Heart right ventricle (tissue), 16 donors: Measurements from ENCODE around the gene PTPRN2. TPM values are rescaled to one million over a fixed set of nuclear protein-coding genes. Genes with fewer than 3 reads are reported as not detected.

Source experiments
- ATAC-seq, 8 donors: fragments of 200-7000 bp; cut with Tn5 transposase; one replicate each; pipeline ENCODE4 v1.9.1; 2020; ENCODE audit warnings: mild to moderate bottlenecking in 8 of 8, moderate library complexity in 8 of 8, moderate number of reproducible peaks in 1 of 8
- DNase-seq, 2 donors: peaks; one replicate each; pipeline ENCODE4 v3.0.0-alpha.2; 2020
- H3K27ac ChIP-seq, 10 donors: fragments of 200-600 bp; sonication (generic) in 2 of 10; one replicate each; pipeline versions ENCODE4 v1.5.0 to v1.8.0; 2020 to 2022; ENCODE audit warnings: mild to moderate bottlenecking in 3 of 10
- H3K27me3 ChIP-seq, 7 donors: fragments of 200-600 bp; one replicate each; pipeline ENCODE4 v1.8.0; 2021 to 2022; ENCODE audit warnings: mild to moderate bottlenecking in 2 of 7
- H3K36me3 ChIP-seq, 9 donors: fragments of 200-600 bp; sonication (generic) in 1 of 9; one replicate each; pipeline versions ENCODE4 v1.5.0 to v1.8.0; 2020 to 2022; ENCODE audit warnings: mild to moderate bottlenecking in 2 of 9
- H3K4me1 ChIP-seq, 9 donors: fragments of 200-600 bp; sonication (generic) in 1 of 9; one replicate each; pipeline versions ENCODE4 v1.5.0 to v1.8.0; 2020 to 2022; ENCODE audit warnings: mild to moderate bottlenecking in 4 of 9
- H3K4me3 ChIP-seq, 10 donors: fragments of 200-600 bp; sonication (generic) in 2 of 10; one replicate each; pipeline versions ENCODE4 v1.5.0 to v1.8.0; 2020 to 2022; ENCODE audit warnings: mild to moderate bottlenecking in 7 of 10, moderate library complexity in 2 of 10
- H3K9me3 ChIP-seq, 11 donors: fragments of 200-600 bp in 10 of 11; sonication (generic) in 2 of 11; one replicate each; pipeline versions ENCODE4 v1.5.0 to v1.8.0; 2013 to 2022; ENCODE audit warnings: mild to moderate bottlenecking in 2 of 11, control low read depth in 1 of 11, moderate library complexity in 1 of 11
- CTCF ChIP-seq, 9 donors: fragments of 200-600 bp; sonication (generic) in 2 of 9; IDR thresholded peaks; one replicate each; pipeline versions ENCODE4 v1.5.0 to v1.8.0; 2021 to 2022; ENCODE audit warnings: antibody characterized with exemption in 9 of 9, mild to moderate bottlenecking in 5 of 9, moderate library complexity in 1 of 9
- WGBS, 2 donors: extraction: QIAGEN DNeasy Blood & Tissue Kit; methylation state at CpG; one replicate each; pipeline ENCODE4 v1.1.7; 2013; ENCODE audit warnings: inconsistent platforms in 1 of 2; 5-methylcytosine and 5-hydroxymethylcytosine counted together
- intact Hi-C, 10 donors: fragments of 100-400 bp; cut with DNase I; formaldehyde crosslinking; loops; one replicate each; pipeline versions ENCODE4 v1.11.1 to v1.14.2; 2022
- polyA plus RNA-seq, 2 donors: library from polyadenylated mRNA; stranded (reverse); fragments of 200-250 nt; gene quantifications; one replicate each; pipeline ENCODE4 v1.2.3, GENCODE V29; 2013
- total RNA-seq, 10 donors: library from RNA; stranded (reverse); fragmentation: NEBNext Ultra II Directional in 3 of 10; extraction: Animal tissue kit (Norgen Biotek cat#: 25700) in 3 of 10; gene quantifications; one replicate each; pipeline versions ENCODE4 v1.2.1 to v1.2.4, GENCODE V29; 2021 to 2023
- donor health status: Arrhythmogenic right ventricular cardiomyopathy.
- donor health status: ischemic (EF 13 %, LVEDD 7.1; RV severe dilation, severe dysfunction).
- donor health status: healthy with polysubstance abuse.
- donor health status: DM: no; HTN: yes; CAD: no.
- donor health status: DM: no; HTN: no; CAD: no.
- donor health status: ischemic (EF 25% LVEDD 6.9; RV normal size, moderate dysfunction).
- donor health status: ischemic (EF 25% LVEDD 5.7; RV mildly dilated, moderate dysfunction).
- donor health status: healthy.
- donor health status: DM: yes; HTN: yes; CAD: no.
- donor health status: Ischemic cardiomyopathy.
- donor health status: ischemic (EF 35%, LVEDD 5.7; RV mildly dilated, moderate dysfunction).
- donor health status: nonischemic (EF 11% LVEDD 7.7; RV severe dilation, severe dysfunction).
- donor health status: DM: yes; HTN: yes; CAD: no.
- donor health status: PGD.
- donor health status: ischemic (EF 29% LVEDD 5.4; RV normal size, mild dysfunction).
- donor health status: nonischemic (EF 23%, LVEDD 6.1; RV moderate dilation, normal function).

Gene PTPRN2
- total and polyA plus RNA-seq, 12 donors = 0.82 to 1.8 (median 1.3) TPM

GRCh38 chr7:158569858-158570323 is 17.7 kb downstream of the PTPRN2 start:
- DNase-seq (no peak), ATAC-seq (peak in 1 of 8 donors; percentile 50)
- 7 to 13% methylated on average over 39 to 53 of the region's 53 CpGs for WGBS, 2 donors
- Histone ChIP-seq H3K27me3 (peaks cover 8 to 74% (median 66%) of the 10 kb centered on the region in 7 donors), H3K27ac (no peak overlapping the region), H3K36me3 (no peaks in the 10 kb centered on the region), H3K4me1 (no peaks in the 10 kb centered on the region), H3K9me3 (no peaks in the 10 kb centered on the region), H3K4me3 (no peak overlapping the region)
- TF ChIP-seq CTCF (IDR thresholded peaks at IDR 0.05) = no peak
- intact Hi-C loops = no loop called here

GRCh38 chr7:158568974-158569857 is 18.4 kb downstream of the PTPRN2 start:
- no peaks in the 10 kb centered on the region for H3K9me3 ChIP-seq
- H3K4me3 ChIP-seq = no peak overlapping the region
- H3K36me3 ChIP-seq = no peaks in the 10 kb centered on the region
- WGBS, 2 donors = 51 to 62% methylated on average over 52 to 57 of the region's 67 CpGs
- TF ChIP-seq CTCF (IDR thresholded peaks at IDR 0.05) = no peak
- H3K27ac ChIP-seq = no peak overlapping the region
- no peak for DNase-seq
- no peak for ATAC-seq
- no peaks in the 10 kb centered on the region for H3K4me1 ChIP-seq
- peaks cover 8 to 79% (median 73%) of the 10 kb centered on the region in 7 donors for H3K27me3 ChIP-seq
- intact Hi-C loops = no loop called here

- Histone ChIP-seq H3K9me3 (no peaks in the 10 kb centered on the region), H3K4me3 (no peak overlapping the region), H3K36me3 (no peaks in the 10 kb centered on the region), H3K4me1 (no peaks in the 10 kb centered on the region), H3K27ac (no peak overlapping the region), H3K27me3 (peaks cover 8 to 91% (median 79%) of the 10 kb centered on the region in 7 donors)
- intact Hi-C loops = no loop called here
- TF ChIP-seq CTCF (IDR thresholded peaks at IDR 0.05) = no peak
- 29 to 34% methylated on average over 8 of the region's 8 CpGs for WGBS, 2 donors
- no peak for ATAC-seq
- no peak for DNase-seq
Observed at GRCh38 chr7:158567153-158567603, 20.4 kb downstream of the PTPRN2 start.

GRCh38 chr7:158564663-158565035 is 23.0 kb downstream of the PTPRN2 start:
- ATAC-seq (no peak), DNase-seq (no peak)
- TF ChIP-seq CTCF (IDR thresholded peaks at IDR 0.05) = no peak
- Histone ChIP-seq H3K4me3 (no peak overlapping the region), H3K27me3 (peaks cover 2 to 82% (median 69%) of the 10 kb centered on the region in 7 donors), H3K9me3 (no peaks in the 10 kb centered on the region), H3K4me1 (no peaks in the 10 kb centered on the region), H3K36me3 (no peaks in the 10 kb centered on the region), H3K27ac (no peak overlapping the region)
- intact Hi-C loops = loop anchor here in 1 of 10 donors (5.0 kb wide), 1 partner anchor 1927 kb away; no protein-coding TSS in a partner anchor
- 63 to 69% methylated on average over 7 of the region's 7 CpGs for WGBS, 2 donors
